Heart right ventricle (tissue), 16 donors: ENCODE results near the gene PTPRN2. TPM values are rescaled to one million over a fixed set of nuclear protein-coding genes. Genes with fewer than 3 reads are reported as not detected.

Experiments used
- ATAC-seq, 8 donors: fragments of 200-7000 bp; cut with Tn5 transposase; one replicate each; pipeline ENCODE4 v1.9.1; 2020; ENCODE audit warnings: mild to moderate bottlenecking in 8 of 8, moderate library complexity in 8 of 8, moderate number of reproducible peaks in 1 of 8
- DNase-seq, 2 donors: peaks; one replicate each; pipeline ENCODE4 v3.0.0-alpha.2; 2020
- H3K27ac ChIP-seq, 10 donors: fragments of 200-600 bp; sonication (generic) in 2 of 10; one replicate each; pipeline versions ENCODE4 v1.5.0 to v1.8.0; 2020 to 2022; ENCODE audit warnings: mild to moderate bottlenecking in 3 of 10
- H3K27me3 ChIP-seq, 7 donors: fragments of 200-600 bp; one replicate each; pipeline ENCODE4 v1.8.0; 2021 to 2022; ENCODE audit warnings: mild to moderate bottlenecking in 2 of 7
- H3K36me3 ChIP-seq, 9 donors: fragments of 200-600 bp; sonication (generic) in 1 of 9; one replicate each; pipeline versions ENCODE4 v1.5.0 to v1.8.0; 2020 to 2022; ENCODE audit warnings: mild to moderate bottlenecking in 2 of 9
- H3K4me1 ChIP-seq, 9 donors: fragments of 200-600 bp; sonication (generic) in 1 of 9; one replicate each; pipeline versions ENCODE4 v1.5.0 to v1.8.0; 2020 to 2022; ENCODE audit warnings: mild to moderate bottlenecking in 4 of 9
- H3K4me3 ChIP-seq, 10 donors: fragments of 200-600 bp; sonication (generic) in 2 of 10; one replicate each; pipeline versions ENCODE4 v1.5.0 to v1.8.0; 2020 to 2022; ENCODE audit warnings: mild to moderate bottlenecking in 7 of 10, moderate library complexity in 2 of 10
- H3K9me3 ChIP-seq, 11 donors: fragments of 200-600 bp in 10 of 11; sonication (generic) in 2 of 11; one replicate each; pipeline versions ENCODE4 v1.5.0 to v1.8.0; 2013 to 2022; ENCODE audit warnings: mild to moderate bottlenecking in 2 of 11, control low read depth in 1 of 11, moderate library complexity in 1 of 11
- CTCF ChIP-seq, 9 donors: fragments of 200-600 bp; sonication (generic) in 2 of 9; IDR thresholded peaks; one replicate each; pipeline versions ENCODE4 v1.5.0 to v1.8.0; 2021 to 2022; ENCODE audit warnings: antibody characterized with exemption in 9 of 9, mild to moderate bottlenecking in 5 of 9, moderate library complexity in 1 of 9
- WGBS, 2 donors: extraction: QIAGEN DNeasy Blood & Tissue Kit; methylation state at CpG; one replicate each; pipeline ENCODE4 v1.1.7; 2013; ENCODE audit warnings: inconsistent platforms in 1 of 2; 5-methylcytosine and 5-hydroxymethylcytosine counted together
- intact Hi-C, 10 donors: fragments of 100-400 bp; cut with DNase I; formaldehyde crosslinking; loops; one replicate each; pipeline versions ENCODE4 v1.11.1 to v1.14.2; 2022
- polyA plus RNA-seq, 2 donors: library from polyadenylated mRNA; stranded (reverse); fragments of 200-250 nt; gene quantifications; one replicate each; pipeline ENCODE4 v1.2.3, GENCODE V29; 2013
- total RNA-seq, 10 donors: library from RNA; stranded (reverse); fragmentation: NEBNext Ultra II Directional in 3 of 10; extraction: Animal tissue kit (Norgen Biotek cat#: 25700) in 3 of 10; gene quantifications; one replicate each; pipeline versions ENCODE4 v1.2.1 to v1.2.4, GENCODE V29; 2021 to 2023
- donor health status: Arrhythmogenic right ventricular cardiomyopathy.
- donor health status: ischemic (EF 13 %, LVEDD 7.1; RV severe dilation, severe dysfunction).
- donor health status: healthy with polysubstance abuse.
- donor health status: DM: no; HTN: yes; CAD: no.
- donor health status: DM: no; HTN: no; CAD: no.
- donor health status: ischemic (EF 25% LVEDD 6.9; RV normal size, moderate dysfunction).
- donor health status: ischemic (EF 25% LVEDD 5.7; RV mildly dilated, moderate dysfunction).
- donor health status: healthy.
- donor health status: DM: yes; HTN: yes; CAD: no.
- donor health status: Ischemic cardiomyopathy.
- donor health status: ischemic (EF 35%, LVEDD 5.7; RV mildly dilated, moderate dysfunction).
- donor health status: nonischemic (EF 11% LVEDD 7.7; RV severe dilation, severe dysfunction).
- donor health status: DM: yes; HTN: yes; CAD: no.
- donor health status: PGD.
- donor health status: ischemic (EF 29% LVEDD 5.4; RV normal size, mild dysfunction).
- donor health status: nonischemic (EF 23%, LVEDD 6.1; RV moderate dilation, normal function).

Gene PTPRN2
- total and polyA plus RNA-seq, 12 donors: 0.82 to 1.8 (median 1.3) TPM

- Histone ChIP-seq H3K9me3 (peaks cover 0 to 25% (median 0%) of the 10 kb centered on the region in 11 donors), H3K36me3 (no peaks in the 10 kb centered on the region), H3K27me3 (peaks cover 0 to 8% (median 0%) of the 10 kb centered on the region in 7 donors), H3K4me3 (no peak overlapping the region), H3K27ac (no peak overlapping the region), H3K4me1 (no peaks in the 10 kb centered on the region)
- ATAC-seq: no peak
- TF ChIP-seq CTCF (IDR thresholded peaks at IDR 0.05): no peak
- DNase-seq: no peak
- intact Hi-C loops: no loop called here
- 92 to 95% methylated on average over 5 of the region's 5 CpGs for WGBS, 2 donors
These were observed 783.7 kb downstream of the PTPRN2 start for GRCh38 chr7:157803906-157804305.

GRCh38 chr7:157801971-157802675, 785.5 kb downstream of the PTPRN2 start:
- peaks cover 0 to 14% (median 0%) of the 10 kb centered on the region in 11 donors for H3K9me3 ChIP-seq
- ATAC-seq (no peak), DNase-seq (no peak)
- H3K4me3 ChIP-seq: no peak overlapping the region
- peaks cover 0 to 8% (median 0%) of the 10 kb centered on the region in 7 donors for H3K27me3 ChIP-seq
- intact Hi-C loops: loop anchor here in 1 of 10 donors (1.0 kb wide), 1 partner anchor 42 kb away; no protein-coding TSS in a partner anchor
- H3K36me3 ChIP-seq: no peaks in the 10 kb centered on the region
- H3K4me1 ChIP-seq: no peaks in the 10 kb centered on the region
- no peak overlapping the region for H3K27ac ChIP-seq
- 93% methylated on average over 42 of the region's 42 CpGs for WGBS, 2 donors
- no peak for TF ChIP-seq CTCF (IDR thresholded peaks at IDR 0.05)

GRCh38 chr7:157801113-157801512, 786.5 kb downstream of the PTPRN2 start:
- Histone ChIP-seq H3K9me3 (peaks cover 0 to 14% (median 0%) of the 10 kb centered on the region in 11 donors), H3K4me3 (no peak overlapping the region), H3K27me3 (peaks cover 0 to 4% (median 0%) of the 10 kb centered on the region in 7 donors), H3K4me1 (no peaks in the 10 kb centered on the region), H3K27ac (no peak overlapping the region), H3K36me3 (no peaks in the 10 kb centered on the region)
- no peak for TF ChIP-seq CTCF (IDR thresholded peaks at IDR 0.05)
- 94% methylated on average over 21 of the region's 21 CpGs for WGBS, 2 donors
- DNase-seq (no peak), ATAC-seq (no peak)
- intact Hi-C loops: loop anchor here in 1 of 10 donors (1.0 kb wide), 1 partner anchor 43 kb away; no protein-coding TSS in a partner anchor

- Histone ChIP-seq H3K36me3 (no peaks in the 10 kb centered on the region), H3K4me1 (no peaks in the 10 kb centered on the region), H3K9me3 (peaks cover 0 to 14% (median 0%) of the 10 kb centered on the region in 11 donors), H3K27ac (no peak overlapping the region), H3K4me3 (no peak overlapping the region), H3K27me3 (peaks cover 0 to 6% (median 0%) of the 10 kb centered on the region in 7 donors)
- ATAC-seq (no peak), DNase-seq (no peak)
- intact Hi-C loops: no loop called here
- no peak for TF ChIP-seq CTCF (IDR thresholded peaks at IDR 0.05)
- WGBS, 2 donors: 90 to 92% methylated on average over 15 of the region's 15 CpGs
These were observed 787.3 kb downstream of the PTPRN2 start for GRCh38 chr7:157800281-157800680.
